Stimulated activated CD8-positive, alpha-beta memory T cell treated with anti-CD3 and anti-CD28 coated beads, Interleukin-7, amount 100 ng/mL, for 48 hours (primary cell): Measurements from ENCODE around the gene ANKRD53.

Experiments
- DNase-seq, 2 donors: peaks; one replicate each; pipeline ENCODE4 v3.0.0-alpha.2; 2020; ENCODE audit warnings: low read depth in 1 of 2; ENCODE audit errors: extremely low read depth in 1 of 2

The ANKRD53 gene

GRCh38 chr2:70978341-70979179, at the start of gene ANKRD53:
TSS of gene ANKRD53 (plus strand) at chr2:70978630. CDS start at chr2:70978646, 16 bp downstream.
- no peak for DNase-seq

DNA sequence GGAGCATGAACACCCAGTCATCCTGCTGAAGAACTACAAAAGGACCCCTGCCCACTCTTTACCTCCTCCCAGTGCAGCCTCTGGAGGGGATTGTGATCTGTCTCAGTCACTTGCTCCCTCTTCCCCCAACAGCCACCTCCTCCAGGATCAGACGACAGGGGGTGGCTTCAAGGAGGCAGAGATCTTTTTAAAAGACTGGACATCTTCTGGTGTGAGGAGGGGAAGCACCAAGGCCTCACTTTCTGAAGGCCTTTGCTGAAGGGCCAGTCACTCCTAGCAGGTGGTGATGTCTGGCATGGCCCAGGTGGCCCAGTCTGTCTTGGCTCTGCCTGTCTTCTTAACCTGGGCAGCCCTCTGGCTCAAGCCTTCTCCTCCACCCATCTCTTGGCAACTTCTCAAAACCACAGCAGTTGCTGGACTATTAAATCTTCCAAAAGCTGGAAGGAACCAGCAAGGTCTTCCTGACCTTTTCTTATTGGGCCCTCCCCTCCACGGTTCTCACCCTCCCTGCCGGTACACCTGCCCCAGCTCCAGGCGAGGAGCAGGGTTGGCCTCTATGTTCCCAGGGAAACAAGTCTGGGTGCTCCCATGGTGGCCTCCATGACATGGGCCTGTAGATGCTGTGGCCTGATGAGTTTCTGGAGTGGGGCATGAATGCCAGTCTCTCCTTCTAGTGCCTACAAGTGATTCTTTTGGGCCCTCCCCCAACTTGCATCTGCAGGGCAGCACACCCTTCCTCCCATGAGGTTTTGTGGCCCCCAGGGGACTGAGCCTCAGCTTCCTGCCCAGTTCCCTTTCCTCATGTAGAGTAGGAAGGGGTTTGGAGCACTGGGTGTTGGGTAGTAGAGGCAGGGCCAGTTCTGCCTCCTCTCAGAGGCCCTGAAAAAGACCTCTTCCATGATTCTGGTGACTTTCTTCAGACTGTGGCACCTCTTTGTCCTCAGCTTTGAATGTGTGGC, 47.8 kb upstream of the ANKRD53 start:
- DNase-seq: no peak

DNA sequence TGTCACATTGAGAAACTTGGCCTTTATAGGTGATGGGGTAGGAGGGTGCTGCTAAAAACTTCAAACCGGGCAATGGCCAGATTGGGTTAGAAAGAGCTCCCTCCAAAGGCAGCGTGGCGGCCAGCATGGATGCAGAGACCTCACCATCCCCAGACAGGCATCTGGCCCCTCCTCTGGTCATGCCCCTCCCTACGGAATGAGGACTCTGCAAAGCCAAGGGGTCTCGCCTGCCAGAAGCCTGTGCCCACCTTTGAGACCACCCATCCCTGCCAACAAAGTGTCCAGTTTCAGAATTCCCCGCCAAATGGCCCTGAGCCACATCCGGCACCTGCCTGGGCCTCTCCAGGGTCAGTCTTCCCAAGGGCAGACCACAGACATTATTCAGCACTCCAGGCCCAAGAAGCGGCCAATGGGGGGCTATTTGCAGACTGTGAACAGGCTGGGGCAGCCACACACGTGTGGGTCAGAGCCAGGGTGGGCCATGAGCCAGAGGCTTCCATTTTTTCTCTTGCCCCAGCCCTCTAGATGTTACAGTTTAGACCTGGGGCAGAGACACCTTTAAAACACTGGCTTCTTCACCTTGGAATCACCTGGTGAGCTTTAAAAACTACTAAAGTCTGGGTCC, 46.9 kb upstream of the ANKRD53 start:
- DNase-seq: no peak

- DNase-seq: no peak
Observed at GRCh38 chr2:70932631-70933230, 45.7 kb upstream of the ANKRD53 start.

DNA sequence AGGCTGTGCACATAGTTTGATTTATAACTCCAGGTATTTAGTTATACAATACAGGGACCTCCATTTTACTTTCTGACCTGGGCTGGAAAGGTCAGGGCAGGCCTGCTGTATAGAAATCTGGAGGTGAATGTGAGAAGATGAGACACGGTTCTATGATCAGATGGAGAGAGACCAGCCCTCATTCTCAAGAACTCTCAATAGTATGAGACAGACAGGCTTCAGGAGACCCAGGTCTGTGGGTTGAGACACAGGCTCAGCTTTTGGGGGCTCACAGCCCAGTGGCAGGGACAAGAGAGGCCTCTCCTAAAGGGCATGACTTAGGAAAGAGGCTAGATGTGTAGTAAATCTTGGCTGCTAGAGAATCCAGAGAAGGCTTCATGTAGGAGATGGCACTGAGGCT, 43.4 kb upstream of the ANKRD53 start:
- DNase-seq: no peak

- no peak for DNase-seq
Observed at GRCh38 chr2:70935468-70936164, 42.8 kb upstream of the ANKRD53 start, which contains the start of gene ATP6V1B1. TSS of gene ATP6V1B1 (plus strand) at chr2:70935900. CDS start at chr2:70935955, 55 bp downstream.

DNA sequence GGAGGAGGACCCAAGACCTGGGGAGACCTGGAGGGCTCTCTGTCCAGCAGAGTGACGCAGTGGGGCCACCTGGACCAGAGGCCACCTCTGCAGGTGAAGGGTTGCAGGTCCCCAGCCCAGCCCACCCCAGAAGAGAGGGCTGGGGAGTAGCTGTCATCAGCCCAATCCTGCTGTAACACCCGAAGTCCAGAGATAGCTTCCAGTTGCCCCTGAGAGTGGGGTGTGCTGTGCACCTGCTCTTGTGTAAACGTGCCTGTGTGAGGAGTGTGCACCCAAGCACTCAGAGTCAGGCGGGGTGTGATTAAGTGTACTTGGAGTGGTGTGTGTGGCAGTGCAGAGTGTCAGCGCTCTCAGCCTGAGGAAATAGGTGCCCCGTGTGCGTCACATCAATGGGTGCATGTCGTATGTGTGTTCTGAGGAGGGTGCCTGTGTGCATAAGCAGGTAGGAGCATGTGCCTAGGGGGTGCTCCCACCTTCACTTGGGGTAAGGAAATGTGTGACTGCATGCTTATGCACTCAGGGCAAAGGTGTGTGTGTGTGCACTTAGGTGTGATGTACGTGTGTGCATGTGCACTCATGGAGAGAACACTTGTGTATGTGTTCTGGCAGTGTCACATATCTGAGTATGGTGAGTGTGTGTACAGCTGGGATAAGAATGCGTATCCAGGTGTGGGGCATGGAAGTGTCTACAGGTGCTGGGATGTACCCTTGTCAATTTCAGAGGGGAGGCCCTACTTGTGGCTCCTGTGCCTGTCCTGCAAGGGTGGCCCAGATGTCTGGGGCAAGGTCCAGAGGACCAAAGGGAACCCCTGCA, 42.1 kb upstream of the ANKRD53 start:
- no peak for DNase-seq

DNA sequence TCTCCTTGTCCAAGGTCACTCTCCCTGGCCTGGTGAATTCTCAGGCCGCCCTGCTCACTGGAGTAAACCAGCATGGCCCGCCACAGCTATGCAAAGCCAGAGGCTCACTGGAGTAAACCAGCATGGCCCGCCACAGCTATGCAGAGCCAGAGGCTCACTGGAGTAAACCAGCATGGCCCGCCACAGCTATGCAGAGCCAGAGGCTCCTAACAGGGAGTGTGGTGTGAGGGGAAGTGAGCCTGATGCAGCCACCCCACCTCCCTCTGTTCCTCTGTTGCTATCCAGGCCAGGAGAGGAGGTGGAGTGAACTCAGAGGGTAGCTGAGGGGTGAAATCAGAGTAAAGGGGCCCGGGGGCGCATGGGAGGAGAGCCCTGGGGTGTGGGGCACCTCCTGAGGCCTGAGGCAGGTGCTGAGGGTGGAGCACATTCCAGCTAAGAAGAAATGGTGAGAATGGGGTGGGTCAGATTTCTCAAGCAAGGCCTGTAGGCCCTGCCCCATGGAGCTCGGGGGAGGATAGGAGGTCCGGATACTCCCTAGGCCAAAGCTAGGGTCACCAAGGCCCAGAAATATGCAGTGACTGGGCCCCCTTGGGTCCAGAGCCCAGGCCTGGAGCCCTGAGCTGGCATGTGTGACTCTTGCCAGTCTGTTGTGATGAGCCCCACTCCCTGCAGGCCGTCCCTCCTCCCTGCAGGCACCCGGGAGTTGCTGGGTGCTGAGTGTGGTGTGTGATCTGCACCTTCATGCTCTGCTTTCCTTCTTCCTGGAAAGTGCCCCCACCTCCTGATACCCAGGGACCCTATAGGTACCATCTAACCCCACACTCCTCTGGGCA, 41.2 kb upstream of the ANKRD53 start:
- no peak for DNase-seq

DNA sequence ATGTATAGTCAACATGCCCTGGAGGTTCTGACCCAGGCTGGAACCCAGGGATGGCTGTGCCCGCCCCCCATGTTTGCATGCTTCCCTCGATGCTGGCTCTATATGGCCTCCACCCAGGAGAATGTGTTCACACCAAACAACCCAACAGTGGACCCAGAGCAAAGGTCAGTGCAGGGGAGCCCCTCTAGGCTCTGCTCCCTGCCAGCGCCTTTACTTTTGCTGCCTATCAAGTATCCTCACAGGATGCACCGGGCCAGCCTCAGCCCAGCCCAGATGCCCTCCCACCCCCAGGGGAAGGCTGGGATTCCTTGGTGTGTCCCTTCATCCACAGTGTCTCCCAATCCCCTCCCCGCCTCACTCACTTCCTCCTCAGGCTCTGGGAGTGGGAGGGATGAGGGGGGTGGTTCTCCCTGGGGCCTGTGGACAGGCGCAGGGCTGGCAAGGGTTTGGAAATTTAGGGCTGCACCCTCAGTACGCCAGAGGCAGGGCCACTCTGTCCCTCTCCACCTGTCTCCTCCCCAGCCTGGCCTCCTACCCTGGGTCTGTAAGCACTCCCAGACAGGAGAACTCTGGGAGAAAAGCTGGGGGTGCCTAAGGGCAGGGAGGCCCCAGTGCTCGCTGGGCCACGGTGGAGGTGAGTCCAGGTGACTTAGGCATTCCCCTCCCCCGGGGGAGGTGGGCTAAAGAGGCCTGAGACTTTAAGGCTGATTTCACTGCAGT, 40.4 kb upstream of the ANKRD53 start:
- no peak for DNase-seq

DNA sequence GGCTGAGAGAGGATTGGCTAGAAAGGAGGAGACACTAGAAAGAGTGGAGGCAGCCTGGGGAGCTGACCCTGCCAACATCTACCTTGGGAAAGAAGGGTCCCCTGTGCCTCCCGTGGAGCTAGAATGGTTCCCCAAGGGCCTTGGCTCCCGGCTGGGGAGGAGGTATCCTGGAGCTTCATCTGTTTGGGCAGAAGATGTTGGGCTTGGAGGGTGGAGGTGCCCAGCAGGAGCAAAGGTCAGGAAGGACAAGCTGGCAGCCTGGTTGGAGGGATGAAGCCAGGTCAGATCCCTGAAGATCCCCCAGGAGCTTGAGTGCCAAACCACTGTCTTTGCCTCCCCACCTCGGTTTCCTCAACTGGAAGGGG, 39.9 kb upstream of the ANKRD53 start:
- no peak for DNase-seq

- DNase-seq: no peak
Observed at GRCh38 chr2:70939001-70939838, 39.2 kb upstream of the ANKRD53 start.

DNA sequence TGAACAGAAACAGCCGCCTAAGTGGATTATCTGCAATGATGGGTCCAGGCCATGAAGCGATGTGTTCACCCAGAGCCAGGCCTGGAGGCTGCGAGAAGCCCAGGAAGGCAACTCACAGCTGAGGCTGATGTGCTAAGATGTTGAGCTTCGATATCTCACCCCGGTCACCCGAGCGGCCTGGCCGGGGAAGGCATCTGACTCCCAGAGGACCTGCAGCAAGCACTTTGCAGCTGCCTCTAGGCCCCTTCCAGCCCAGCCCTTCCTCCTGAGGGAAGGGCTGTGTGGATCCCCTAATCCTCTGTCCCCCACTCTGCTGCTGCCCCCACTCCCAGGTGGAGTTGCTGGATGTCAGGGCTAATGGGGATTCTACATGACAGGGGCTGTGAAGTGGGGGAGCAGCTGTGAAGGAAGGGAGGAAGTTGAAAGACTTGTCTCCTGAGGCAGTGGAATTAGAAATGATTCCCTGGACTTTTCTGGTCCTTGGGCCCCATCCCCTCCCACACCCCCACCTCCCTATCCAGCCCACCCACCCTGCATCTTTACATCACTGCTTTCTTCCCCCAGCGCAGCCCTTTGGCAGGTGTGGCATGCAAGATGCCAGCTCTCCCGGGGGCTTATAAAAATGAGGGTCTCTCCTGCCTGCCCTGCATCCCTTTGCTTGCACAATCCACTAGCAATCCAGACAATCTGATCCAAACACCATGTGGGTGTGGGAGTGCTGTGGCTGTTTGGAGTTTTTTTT, 38.4 kb upstream of the ANKRD53 start:
- no peak for DNase-seq

DNA sequence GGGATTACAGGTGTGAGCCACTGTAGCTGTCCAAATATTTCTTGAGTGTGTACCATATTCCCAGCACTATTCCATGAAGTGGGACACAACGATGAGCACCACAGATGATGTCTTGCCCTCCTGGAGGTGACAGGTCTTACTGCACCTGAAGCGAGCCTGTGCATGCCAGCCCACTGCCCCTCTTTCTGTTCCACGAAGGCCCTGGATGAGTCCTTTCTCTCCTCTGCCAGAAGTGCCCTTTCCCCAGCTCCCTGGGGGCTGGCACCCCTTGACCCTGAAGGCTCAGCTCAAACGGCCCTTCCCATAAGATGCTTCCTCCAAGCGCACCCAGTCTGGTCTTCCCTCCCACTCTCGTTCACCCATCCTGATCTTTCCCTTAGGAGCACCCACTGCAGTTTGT, 37.2 kb upstream of the ANKRD53 start:
- no peak for DNase-seq

DNA sequence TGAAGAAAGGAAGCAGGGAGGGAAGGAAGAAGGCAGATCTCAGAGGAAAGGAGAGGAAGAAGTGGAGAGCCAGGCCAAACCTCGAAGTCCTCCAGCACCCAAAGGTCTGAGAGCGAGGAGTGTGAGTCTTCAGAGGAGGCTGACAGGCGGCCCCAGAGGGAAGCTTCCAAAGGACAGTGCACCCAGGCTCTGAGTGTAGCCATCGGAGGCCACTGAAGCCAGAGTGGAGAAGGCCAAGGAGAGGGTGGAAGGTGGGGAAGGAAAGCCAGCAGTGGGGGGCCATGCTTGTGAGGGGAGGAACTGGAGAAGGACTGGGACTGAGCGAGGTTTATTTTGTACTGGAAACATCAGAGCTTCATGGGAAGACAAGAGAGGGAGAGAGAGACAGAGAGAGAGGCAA, 36.7 kb upstream of the ANKRD53 start:
- DNase-seq: no peak

DNA sequence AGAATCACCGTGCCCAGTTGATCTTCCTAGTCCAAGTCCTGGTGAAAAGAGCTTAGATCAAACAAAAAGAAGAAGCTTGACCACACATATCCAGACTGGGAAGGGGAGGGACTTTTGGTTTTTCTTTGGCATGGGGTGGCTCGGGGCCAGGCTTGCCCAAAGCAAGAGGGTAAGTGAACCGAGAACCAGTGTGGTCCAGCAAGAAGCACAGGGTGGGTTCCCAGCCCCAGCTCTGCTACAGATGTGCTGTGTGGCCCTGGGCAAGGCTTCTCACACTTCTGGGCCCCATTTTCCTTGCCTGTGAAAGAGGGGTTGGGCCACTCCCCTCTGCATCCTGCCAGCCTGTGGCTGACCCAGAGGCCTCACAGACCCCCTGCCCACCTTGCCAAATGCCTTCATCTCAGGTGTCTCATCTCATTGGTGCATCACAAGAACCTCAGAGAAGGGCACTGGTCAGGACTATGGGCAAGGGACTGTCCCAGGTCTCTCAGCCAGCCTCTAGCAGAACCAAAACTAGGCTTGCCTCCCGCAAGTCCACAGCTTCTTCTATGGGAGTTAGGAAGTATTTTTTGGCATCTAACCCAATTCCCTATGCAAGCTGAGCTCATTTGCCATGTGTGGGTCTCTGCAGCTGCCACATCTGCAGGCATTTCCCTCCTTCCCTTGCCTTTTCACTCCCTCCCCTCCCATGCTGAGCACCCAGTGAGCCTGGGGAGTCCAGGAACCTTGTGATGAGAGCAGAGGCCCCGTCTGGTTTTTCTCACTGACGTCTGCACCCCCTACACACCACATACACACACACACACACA, 35.8 kb upstream of the ANKRD53 start:
- no peak for DNase-seq
